Stimulated activated CD4-positive, alpha-beta T cell treated with anti-CD3 and anti-CD28 coated beads, Interleukin-12 subunit alpha, Interleukin-12 subunit beta, amount 100 ng/mL, for 24 hours (primary cell): ENCODE measurements around the gene MAPKAP1.

Experiments
- DNase-seq, 2 experiments: peaks; one replicate each; pipeline ENCODE4 v3.0.0-alpha.2; 2020; ENCODE audit warnings: low read depth in 2 of 2

MAPKAP1 gene

DNA sequence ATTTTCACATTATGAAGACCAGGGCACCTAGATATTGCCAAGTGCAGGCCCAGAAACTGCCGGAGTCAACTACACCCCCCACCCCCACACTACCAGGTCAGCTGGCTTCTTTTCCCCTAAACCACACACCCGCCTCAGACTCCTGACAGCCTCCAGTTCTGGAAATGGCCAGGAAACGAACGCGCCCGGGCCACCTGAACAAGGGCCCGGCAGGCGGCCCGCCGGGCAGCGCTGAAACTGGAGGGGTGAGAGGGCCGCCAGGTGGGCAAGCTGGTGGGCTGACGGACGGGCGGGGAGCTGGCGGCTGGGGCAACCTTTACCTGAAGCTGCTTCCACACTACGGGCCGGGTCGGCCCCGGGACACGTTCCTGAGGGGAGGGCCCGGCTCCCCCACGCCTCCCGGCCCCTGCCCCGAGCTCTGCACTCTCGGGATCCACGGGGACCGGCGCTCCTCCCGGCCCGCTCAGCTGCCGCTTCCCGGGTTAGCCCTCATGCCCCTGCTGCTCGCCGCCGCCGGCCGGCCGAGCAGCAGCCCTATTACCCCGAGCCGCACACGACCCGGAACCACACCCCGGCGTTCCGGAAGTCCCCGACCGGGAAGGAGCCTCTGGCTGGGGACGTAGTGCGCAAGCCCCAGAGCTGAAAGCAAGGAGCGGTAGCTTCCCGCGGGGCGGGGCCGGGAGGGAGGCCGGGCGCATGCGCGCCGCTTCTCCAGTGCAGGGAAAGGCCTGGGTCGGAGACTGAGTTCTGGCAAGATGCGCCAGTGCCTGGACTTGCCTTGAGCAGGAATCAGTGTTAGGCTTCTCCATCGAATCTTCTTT lies at the start of gene MAPKAP1:
Gene MAPKAP1, minus strand, starts transcription at position 558 of the 821 bp plus-strand sequence. CDS start 34,634 bp downstream, outside the sequence.
- peak; percentile 87 to 95 for DNase-seq

DNA sequence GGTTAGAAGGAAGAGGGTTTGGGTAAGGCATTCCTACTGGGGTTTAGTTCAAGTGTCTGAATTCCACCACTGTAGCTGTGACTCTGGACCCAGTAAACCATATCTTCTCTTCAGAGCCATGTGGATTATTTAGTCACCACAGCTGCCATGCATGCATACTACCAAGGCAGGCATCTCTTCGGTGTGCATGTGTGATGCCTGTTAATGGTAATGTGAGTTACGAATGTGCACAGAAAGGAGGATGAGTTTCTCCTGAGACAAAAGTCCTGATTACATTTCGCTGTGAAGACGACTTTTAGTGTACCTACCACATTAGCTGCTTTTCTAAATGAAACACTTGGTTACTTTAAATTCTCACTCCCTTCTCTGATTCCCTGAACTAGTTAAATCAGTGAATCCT lies 49.5 kb upstream of the MAPKAP1 start:
- DNase-seq = no peak

GRCh38 chr9:125755340-125755739 lies 48.3 kb upstream of the MAPKAP1 start:
- no peak for DNase-seq

- DNase-seq = no peak
These were observed 47.1 kb upstream of the MAPKAP1 start for GRCh38 chr9:125754096-125754495.

GRCh38 chr9:125752070-125752628 lies 45.1 kb upstream of the MAPKAP1 start:
- no peak for DNase-seq

GRCh38 chr9:125750627-125751011 lies 43.6 kb upstream of the MAPKAP1 start:
- DNase-seq = no peak

DNA sequence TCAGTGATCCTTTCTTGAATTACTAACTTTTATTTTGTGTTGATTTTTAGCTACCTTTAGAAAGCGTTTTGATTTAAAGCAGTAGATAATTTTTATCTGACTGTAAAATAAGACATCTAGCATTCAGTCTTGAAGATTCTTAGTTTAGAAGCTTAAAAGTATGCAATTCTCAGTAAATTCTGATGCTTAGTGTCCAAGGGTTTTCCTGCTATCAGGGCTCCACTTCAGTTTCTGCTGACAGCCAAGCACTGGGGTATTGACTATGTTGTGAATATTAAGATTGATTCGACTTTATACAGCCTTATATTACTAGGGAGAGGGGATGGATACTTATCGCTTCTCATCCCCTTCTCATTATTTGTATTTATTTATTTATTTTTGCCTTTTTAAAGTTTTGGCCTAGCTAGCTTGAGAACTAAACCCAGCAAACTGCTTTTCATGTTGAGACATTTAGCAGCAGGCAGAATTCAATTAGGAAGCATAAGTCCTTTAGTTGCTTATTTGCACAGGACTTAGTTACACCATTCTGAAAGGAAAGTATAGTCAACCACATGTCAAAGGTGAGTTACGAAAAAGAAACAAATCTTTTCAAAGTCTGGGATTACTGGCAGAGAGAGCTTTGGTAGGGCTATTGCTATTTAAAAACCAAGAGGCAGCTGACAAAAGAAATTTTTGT lies 43.1 kb upstream of the MAPKAP1 start:
- no peak for DNase-seq

DNA sequence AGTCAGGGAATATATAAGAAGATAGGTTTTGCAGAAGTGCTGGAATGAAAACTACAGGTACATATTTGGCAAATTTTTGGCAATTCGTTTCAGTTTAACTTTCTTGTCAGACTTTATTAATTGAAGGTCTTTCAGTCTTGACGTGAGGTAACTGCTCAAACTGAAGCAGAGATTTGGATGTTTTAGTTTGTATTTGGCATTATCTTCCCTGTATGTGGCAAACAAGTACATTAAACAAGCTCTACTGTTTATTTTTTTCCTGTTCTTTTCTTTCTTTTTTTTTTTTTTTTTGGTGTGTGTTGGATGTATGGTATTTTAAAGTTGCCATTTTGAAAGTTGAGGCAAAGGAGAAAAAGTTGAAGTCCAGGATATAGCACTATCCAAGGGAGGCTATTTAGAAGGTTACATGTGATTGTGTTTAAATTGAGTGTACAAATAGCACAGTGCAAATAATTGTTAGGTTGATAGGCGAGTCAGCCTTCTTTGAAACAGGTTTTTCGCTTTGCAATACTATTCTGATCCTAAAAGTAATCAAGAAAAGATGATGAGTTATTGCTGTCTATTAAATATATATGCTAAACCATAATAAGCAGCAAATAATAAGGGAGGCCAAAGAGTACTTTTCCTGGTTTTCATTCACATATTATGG lies 42.4 kb upstream of the MAPKAP1 start:
- no peak for DNase-seq

GRCh38 chr9:125748446-125749099 lies 41.6 kb upstream of the MAPKAP1 start:
- DNase-seq = no peak

DNA sequence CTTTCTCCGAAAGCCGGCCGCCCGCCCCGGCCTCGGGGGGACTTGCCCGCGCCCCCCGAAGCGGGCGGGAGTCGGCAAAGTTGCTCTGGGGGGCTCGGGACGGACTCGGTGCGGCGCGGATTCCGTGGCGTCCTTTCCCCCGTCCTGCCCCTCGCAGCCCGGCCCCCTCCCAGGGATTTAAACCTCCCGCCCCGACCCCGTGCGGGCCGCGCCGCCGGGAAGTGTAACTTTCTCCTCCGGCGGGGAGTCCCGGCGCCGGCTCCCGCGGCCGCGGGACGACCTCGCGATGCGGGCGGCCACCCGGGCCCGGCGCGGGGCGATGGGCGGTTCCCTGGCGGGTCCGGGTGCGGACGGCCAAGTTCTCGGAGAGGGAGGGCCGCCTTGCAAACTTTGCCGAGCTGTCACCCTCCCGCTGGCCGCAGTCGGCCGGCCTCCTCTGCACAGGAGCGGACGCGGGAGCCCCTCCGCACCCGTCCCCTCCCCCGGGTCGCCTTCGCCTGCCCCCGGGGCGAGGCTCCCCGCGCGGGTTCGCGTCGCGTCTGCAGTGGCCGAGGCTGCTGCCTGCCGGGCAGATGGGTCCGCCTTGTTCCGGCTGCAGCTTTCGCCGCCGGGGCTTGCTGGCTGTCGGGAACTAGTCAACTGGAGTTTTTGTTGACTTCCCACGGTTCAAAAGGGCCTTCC lies 40.9 kb upstream of the MAPKAP1 start:
- DNase-seq = no peak

DNA sequence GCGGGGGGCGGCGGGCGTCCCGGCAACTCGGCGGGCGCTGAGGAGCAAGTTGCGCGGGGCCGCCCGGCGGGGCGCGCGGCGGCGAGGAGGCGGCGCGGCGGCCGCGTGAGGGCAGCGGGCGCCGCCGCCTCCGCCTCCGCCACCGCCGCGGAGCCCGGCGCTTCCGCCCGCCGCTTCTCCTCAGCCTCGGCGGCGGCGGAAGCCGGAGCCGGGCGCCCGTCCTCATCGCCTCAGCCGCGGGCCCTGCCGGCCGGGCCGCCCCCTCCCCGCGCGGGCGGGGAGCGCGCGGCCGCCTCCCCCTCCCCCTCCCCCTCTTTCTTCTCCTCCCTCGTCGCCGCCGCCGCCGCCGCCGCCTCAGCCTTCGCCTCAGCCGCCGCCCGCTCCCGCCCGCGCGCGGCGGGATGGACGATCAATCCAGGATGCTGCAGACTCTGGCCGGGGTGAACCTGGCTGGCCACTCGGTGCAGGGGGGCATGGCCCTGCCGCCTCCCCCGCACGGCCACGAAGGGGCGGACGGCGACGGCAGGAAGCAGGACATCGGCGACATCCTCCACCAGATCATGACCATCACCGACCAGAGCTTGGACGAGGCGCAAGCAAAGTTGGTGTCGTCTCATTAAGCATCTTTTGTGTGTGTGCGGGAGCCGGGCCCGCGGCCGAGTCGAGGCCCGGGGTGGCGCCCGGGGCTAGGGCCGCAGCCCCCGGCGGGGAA lies 40.2 kb upstream of the MAPKAP1 start, which contains the start of gene PBX3:
Gene PBX3, plus strand, starts transcription at position 321 of the 712 bp plus-strand sequence.
- peak in 1 of 2 experiments; percentile 20 for DNase-seq

DNA sequence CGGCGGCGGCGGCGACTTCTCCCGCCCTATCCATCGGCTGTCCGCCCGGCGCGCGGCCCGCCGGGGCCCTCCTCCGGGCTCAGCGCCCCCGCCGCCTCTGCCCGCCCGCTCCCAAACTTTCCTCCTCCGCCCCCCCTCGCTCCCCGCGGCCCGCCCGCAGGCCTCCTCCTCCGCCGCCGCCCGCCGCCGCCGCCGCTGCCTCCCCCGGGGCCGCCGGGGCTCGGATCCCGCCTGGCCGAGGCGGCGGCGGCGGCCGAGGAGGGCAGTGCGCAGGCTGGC lies 39.7 kb upstream of the MAPKAP1 start:
- no peak for DNase-seq

DNA sequence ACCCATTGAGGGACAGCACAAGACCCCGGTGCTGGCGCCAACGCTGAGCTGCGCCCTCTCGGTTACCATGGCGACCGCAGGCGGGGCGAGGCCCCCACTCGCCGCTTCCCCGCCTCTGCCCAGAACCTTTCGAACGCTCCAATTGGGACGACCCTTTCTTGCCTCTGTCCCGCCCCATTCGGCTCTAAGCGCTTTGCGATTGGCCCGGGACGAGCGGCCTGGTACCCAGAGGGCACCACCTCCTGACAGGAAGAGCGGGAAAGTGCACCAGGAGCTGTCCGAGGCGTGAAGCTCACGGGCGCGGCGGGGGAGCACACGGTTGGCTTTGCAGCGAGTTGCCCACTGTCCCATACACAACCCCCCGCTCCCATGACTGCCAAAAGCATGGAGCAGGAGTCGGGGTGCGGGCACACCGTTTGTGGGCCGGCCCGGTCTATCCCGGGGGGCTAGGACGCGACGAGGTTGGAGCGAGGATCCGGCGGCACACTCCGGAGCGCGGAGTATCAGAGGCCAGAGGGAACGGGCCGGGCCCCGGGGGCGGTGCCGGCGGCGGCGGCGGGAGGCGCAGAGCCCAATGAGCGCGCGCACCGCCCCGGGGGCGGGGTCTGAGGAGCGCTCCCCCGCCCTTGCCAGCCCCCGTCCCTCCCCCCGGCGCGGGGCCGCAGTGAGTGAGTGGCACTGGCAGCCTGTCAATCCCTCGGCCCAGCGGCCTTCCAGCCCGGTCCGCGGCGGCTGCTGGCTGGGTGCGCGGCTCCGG lies 39.2 kb upstream of the MAPKAP1 start:
- peak; percentile 81 to 89 for DNase-seq

DNA sequence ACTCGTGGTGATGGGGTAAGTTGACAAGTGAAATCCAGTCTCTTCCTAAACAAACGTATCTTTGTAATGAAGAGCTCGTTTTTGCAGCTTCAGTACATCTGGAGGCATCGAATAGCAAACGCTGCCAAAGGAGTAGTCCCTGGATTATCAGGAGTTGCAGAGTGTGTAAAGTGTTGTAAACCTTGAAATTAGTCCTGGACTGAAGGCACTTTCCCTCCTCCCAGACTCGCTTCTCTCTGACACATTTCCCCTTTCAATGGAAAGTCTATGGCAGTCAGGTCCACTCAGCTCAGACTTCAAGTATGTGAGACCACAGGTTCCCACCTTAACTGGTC lies 38.6 kb upstream of the MAPKAP1 start:
- DNase-seq = no peak

DNA sequence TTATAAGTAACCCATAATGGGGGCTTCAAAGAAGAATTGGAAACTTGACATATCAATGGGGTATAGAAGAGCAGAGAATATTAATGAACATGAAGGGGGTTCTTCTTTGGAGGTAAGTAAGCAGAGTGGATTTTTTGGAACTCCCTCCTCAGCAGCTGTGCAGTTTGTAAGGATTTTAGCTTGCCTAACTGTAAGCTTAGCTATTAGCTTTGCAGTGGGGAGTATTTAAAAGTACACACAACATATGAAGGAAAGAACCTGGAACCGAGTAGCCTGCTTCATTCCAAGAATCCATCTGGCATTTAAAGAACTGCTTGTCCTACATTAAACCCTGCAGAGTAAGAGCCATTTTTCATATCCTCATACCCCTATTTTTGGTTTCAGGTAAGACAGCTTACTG lies 38.0 kb upstream of the MAPKAP1 start:
- no peak for DNase-seq

GRCh38 chr9:125744616-125745015 lies 37.6 kb upstream of the MAPKAP1 start:
- no peak for DNase-seq

- DNase-seq = no peak
These were observed 36.8 kb upstream of the MAPKAP1 start for GRCh38 chr9:125743682-125744428.

- no peak for DNase-seq
These were observed 35.6 kb upstream of the MAPKAP1 start for GRCh38 chr9:125742657-125743056.

- no peak for DNase-seq
These were observed 32.4 kb upstream of the MAPKAP1 start for GRCh38 chr9:125739436-125739835.
